Mesendoderm (in vitro differentiated cells): ENCODE results near the gene PTPRA.
A peak's percentile ranks its signal among the peaks of the same experiment; 100 is the strongest.

Experiments used
- DNase-seq: peaks from one replicate; pipeline ENCODE4 v3.0.0; 2013
- H2AK5ac ChIP-seq: 2 replicates; pipeline ENCODE4 v1.6.1; 2013; ENCODE audit warnings: low read length, inconsistent platforms
- H2BK120ac ChIP-seq: 2 replicates; pipeline ENCODE4 v1.6.1; 2013; ENCODE audit warnings: low read depth, mild to moderate bottlenecking, low read length, moderate library complexity, mixed read lengths
- H2BK15ac ChIP-seq: replicated peaks from 2 replicates; pipeline ENCODE4 v1.6.1; 2013; ENCODE audit warnings: low read depth, mild to moderate bottlenecking, moderate library complexity
- H2BK5ac ChIP-seq: 2 replicates; pipeline ENCODE4 v1.6.1; 2013; ENCODE audit warnings: low read length, inconsistent platforms
- H3K18ac ChIP-seq: 2 replicates; pipeline ENCODE4 v1.6.1; 2013; ENCODE audit warnings: mild to moderate bottlenecking, low read length, mixed read lengths
- H3K23ac ChIP-seq: one replicate; pipeline ENCODE4 v1.6.1; 2013; ENCODE audit warnings: low read length
- H3K27ac ChIP-seq: 2 replicates; pipeline ENCODE4 v1.5.1; 2013; ENCODE audit warnings: low read depth, mild to moderate bottlenecking, inconsistent platforms, low read length, moderate library complexity
- H3K27me3 ChIP-seq: 2 replicates; pipeline ENCODE4 v1.6.1; 2013; ENCODE audit warnings: low read length, control low read depth, mild to moderate bottlenecking, inconsistent platforms; ENCODE audit not compliant: insufficient read depth, poor library complexity
- H3K36me3 ChIP-seq: 2 replicates; pipeline ENCODE4 v1.6.1; 2013; ENCODE audit warnings: low read length, inconsistent platforms; ENCODE audit not compliant: control insufficient read depth, insufficient read depth
- H3K4ac ChIP-seq: one replicate; pipeline ENCODE4 v1.6.1; 2013; ENCODE audit warnings: low read depth, mild to moderate bottlenecking, low read length, moderate library complexity
- H3K4me1 ChIP-seq: 2 replicates; pipeline ENCODE4 v1.6.1; 2013; ENCODE audit warnings: low read depth, low read length, inconsistent platforms; ENCODE audit not compliant: control insufficient read depth
- H3K4me2 ChIP-seq: 2 replicates; pipeline ENCODE4 v1.6.1; 2013; ENCODE audit warnings: low read length
- H3K4me3 ChIP-seq: 2 replicates; pipeline ENCODE4 v1.5.1; 2013; ENCODE audit warnings: mild to moderate bottlenecking, low read length
- H3K56ac ChIP-seq: one replicate; pipeline ENCODE4 v1.6.1; 2013; ENCODE audit warnings: low read length
- H3K79me1 ChIP-seq: 2 replicates; pipeline ENCODE4 v1.6.1; 2013; ENCODE audit warnings: low read length, inconsistent platforms
- H3K79me2 ChIP-seq: 2 replicates; pipeline ENCODE4 v1.6.1; 2013; ENCODE audit warnings: mild to moderate bottlenecking, low read length; ENCODE audit not compliant: control insufficient read depth, insufficient read depth
- H3K9ac ChIP-seq: 2 replicates; pipeline ENCODE4 v1.6.1; 2013; ENCODE audit warnings: low read length, inconsistent platforms
- H4K5ac ChIP-seq: one replicate; pipeline ENCODE4 v1.6.1; 2013; ENCODE audit warnings: low read length
- H4K8ac ChIP-seq: one replicate; pipeline ENCODE4 v1.6.1; 2013; ENCODE audit warnings: low read depth, mild to moderate bottlenecking, control low read depth, low read length, moderate library complexity
- WGBS: extraction: QIAGEN DNeasy Blood & Tissue Kit; methylation state at CpG from one replicate; pipeline ENCODE4 v1.1.7; 2013; ENCODE audit warnings: low lambda C conversion rate, missing lambda C conversion rate; ENCODE audit not compliant: insufficient coverage; ENCODE audit errors: extremely low coverage; 5-methylcytosine and 5-hydroxymethylcytosine counted together

Gene PTPRA

DNA sequence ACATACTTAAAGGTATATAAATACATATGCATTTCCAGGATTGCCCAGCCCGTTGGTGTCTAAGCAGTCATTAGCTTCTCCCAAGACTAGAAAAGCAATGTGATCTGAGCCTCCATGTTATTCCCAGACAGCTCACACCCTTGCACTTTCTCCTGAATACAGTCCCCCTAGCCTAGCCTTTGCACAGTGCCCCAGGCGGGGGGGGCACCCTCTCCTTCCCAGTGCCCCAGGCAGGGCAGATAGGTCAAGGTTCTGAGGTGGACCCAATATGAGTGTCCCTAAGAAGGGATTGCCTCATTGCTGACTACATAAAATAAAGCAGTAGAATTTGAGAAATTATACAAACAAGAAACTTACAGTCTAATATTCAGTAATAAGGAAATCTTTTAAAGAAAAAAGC is 154.7 kb downstream of the PTPRA start:
- no peak overlapping the region for H3K27ac ChIP-seq
- H3K23ac ChIP-seq, result no peak overlapping the region
- no peaks in the 10 kb centered on the region for H3K27me3 ChIP-seq
- H2AK5ac ChIP-seq, result no peak overlapping the region
- H3K18ac ChIP-seq, result no peak overlapping the region
- H3K36me3 ChIP-seq, result peaks cover 10% of the 10 kb centered on the region
- H3K4me1 ChIP-seq, result no peaks in the 10 kb centered on the region
- no CpG with 5 or more reads among the region's 2 CpGs for WGBS
- H3K4me2 ChIP-seq, result no peak overlapping the region
- H3K79me2 ChIP-seq, result no peaks in the 10 kb centered on the region
- H4K5ac ChIP-seq, result no peak overlapping the region
- no peaks in the 10 kb centered on the region for H3K79me1 ChIP-seq
- no peak overlapping the region for H4K8ac ChIP-seq
- no peak overlapping the region for H2BK15ac ChIP-seq
- no peak overlapping the region for H3K9ac ChIP-seq
- no peak overlapping the region for H3K4ac ChIP-seq
- H3K56ac ChIP-seq, result no peak overlapping the region
- DNase-seq, result no peak
- no peak overlapping the region for H3K4me3 ChIP-seq
- no peak overlapping the region for H2BK5ac ChIP-seq
- no peak overlapping the region for H2BK120ac ChIP-seq

DNA sequence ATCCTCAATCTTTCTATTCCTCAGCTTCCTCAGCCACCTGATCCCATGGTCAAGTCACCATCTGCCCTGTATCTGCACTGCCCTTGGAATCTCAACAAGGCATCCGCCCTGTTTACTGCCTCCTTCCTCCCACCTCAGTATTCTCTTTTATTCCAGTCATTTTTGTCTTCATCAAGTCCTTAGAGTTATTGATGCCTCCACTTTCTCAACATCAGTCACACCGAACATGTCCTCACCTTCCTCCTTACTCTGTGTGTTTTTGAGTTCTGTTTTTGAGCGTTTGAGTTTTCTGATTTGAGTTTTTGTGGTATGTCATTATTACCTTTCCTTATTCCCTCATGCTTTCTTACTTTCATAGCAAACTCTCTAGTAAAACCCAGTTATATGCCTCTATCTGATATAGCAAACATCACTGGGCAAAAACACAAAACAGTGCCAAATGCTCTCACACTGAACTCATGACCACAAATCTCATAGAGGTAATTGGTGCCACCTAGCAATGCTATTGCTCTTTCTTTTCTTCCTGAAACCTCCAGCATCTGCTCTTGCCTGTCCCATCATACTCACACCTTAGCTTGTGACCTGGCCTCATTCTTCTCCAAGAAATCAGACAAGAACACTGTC is 158.4 kb downstream of the PTPRA start:
- WGBS, result no CpG with 5 or more reads among the region's 3 CpGs
- Histone ChIP-seq H3K79me1 (no peaks in the 10 kb centered on the region), H3K56ac (no peak overlapping the region), H2BK5ac (no peak overlapping the region), H3K23ac (no peak overlapping the region), H3K18ac (no peak overlapping the region), H3K9ac (no peak overlapping the region), H3K4me1 (no peaks in the 10 kb centered on the region), H4K5ac (no peak overlapping the region), H3K4me2 (no peak overlapping the region), H3K4me3 (no peak overlapping the region), H3K27ac (no peak overlapping the region), H4K8ac (no peak overlapping the region), H2BK15ac (no peak overlapping the region), H3K4ac (no peak overlapping the region), H3K36me3 (peaks cover 11% of the 10 kb centered on the region), H3K27me3 (no peaks in the 10 kb centered on the region), H2AK5ac (no peak overlapping the region), H3K79me2 (no peaks in the 10 kb centered on the region), H2BK120ac (no peak overlapping the region)
- no peak for DNase-seq

DNA sequence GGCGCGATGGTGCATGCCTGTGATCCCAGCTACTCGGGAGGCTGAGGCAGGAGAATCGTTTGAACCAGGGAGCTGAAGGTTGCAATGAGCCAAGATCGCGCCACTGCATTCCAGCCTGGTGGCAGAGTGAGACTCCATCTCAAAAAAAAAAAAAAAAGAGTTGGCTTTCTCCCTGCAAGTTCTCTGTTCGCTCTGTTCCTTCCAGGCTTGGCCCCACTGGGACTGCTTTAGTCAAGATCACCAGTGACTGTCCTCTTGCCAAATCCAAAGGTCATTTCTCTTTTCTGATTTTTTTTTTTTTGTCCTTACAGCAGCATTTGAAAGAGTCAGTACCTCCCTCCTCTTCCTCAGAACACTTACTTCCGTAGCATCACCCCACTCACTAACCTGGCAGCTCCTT is 159.3 kb downstream of the PTPRA start:
- H3K4me2 ChIP-seq, result no peak overlapping the region
- H3K79me1 ChIP-seq, result no peaks in the 10 kb centered on the region
- H4K8ac ChIP-seq, result no peak overlapping the region
- H3K23ac ChIP-seq, result no peak overlapping the region
- H2BK5ac ChIP-seq, result no peak overlapping the region
- no peak overlapping the region for H3K27ac ChIP-seq
- peaks cover 8% of the 10 kb centered on the region for H3K36me3 ChIP-seq
- no peak overlapping the region for H2BK120ac ChIP-seq
- no peak overlapping the region for H2BK15ac ChIP-seq
- DNase-seq, result no peak
- no peak overlapping the region for H4K5ac ChIP-seq
- no peak overlapping the region for H3K4ac ChIP-seq
- no peak overlapping the region for H3K4me3 ChIP-seq
- H3K27me3 ChIP-seq, result no peaks in the 10 kb centered on the region
- no peaks in the 10 kb centered on the region for H3K79me2 ChIP-seq
- H3K4me1 ChIP-seq, result no peaks in the 10 kb centered on the region
- no peak overlapping the region for H2AK5ac ChIP-seq
- WGBS, result no CpG with 5 or more reads among the region's 8 CpGs
- no peak overlapping the region for H3K56ac ChIP-seq
- no peak overlapping the region for H3K9ac ChIP-seq
- H3K18ac ChIP-seq, result no peak overlapping the region

DNA sequence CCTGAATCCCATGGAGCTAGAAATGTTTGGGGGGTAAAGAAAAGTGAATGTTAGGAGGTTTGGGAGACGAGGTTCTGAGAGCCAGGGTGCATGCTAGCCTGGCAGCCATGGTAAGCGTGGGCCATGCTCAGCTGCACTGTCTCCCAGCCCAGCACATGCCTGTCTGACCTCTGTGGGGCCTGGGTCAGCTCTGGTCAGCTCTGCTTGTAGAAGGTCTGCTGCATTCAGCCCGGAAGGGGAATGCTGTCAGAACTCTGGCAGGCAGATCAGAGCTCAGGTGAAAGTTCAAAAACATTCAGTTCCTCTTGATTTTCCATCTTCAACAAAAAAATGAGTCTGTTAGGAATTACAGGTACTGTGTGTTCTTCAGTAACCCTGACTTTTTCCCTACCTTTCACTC is 164.4 kb downstream of the PTPRA start:
- no peak for DNase-seq
- peaks cover 2% of the 10 kb centered on the region for H3K4me1 ChIP-seq
- no peak overlapping the region for H3K27ac ChIP-seq
- H3K56ac ChIP-seq, result no peak overlapping the region
- no peaks in the 10 kb centered on the region for H3K27me3 ChIP-seq
- no peak overlapping the region for H4K5ac ChIP-seq
- H3K18ac ChIP-seq, result no peak overlapping the region
- H4K8ac ChIP-seq, result no peak overlapping the region
- no peak overlapping the region for H3K23ac ChIP-seq
- H2BK15ac ChIP-seq, result no peak overlapping the region
- H3K79me2 ChIP-seq, result no peaks in the 10 kb centered on the region
- H2BK120ac ChIP-seq, result no peak overlapping the region
- H3K4me3 ChIP-seq, result no peak overlapping the region
- no peak overlapping the region for H2BK5ac ChIP-seq
- no peaks in the 10 kb centered on the region for H3K79me1 ChIP-seq
- no peak overlapping the region for H3K4me2 ChIP-seq
- H3K9ac ChIP-seq, result no peak overlapping the region
- WGBS, result no CpG with 5 or more reads among the region's 3 CpGs
- peaks cover 5% of the 10 kb centered on the region for H3K36me3 ChIP-seq
- H2AK5ac ChIP-seq, result no peak overlapping the region
- no peak overlapping the region for H3K4ac ChIP-seq

DNA sequence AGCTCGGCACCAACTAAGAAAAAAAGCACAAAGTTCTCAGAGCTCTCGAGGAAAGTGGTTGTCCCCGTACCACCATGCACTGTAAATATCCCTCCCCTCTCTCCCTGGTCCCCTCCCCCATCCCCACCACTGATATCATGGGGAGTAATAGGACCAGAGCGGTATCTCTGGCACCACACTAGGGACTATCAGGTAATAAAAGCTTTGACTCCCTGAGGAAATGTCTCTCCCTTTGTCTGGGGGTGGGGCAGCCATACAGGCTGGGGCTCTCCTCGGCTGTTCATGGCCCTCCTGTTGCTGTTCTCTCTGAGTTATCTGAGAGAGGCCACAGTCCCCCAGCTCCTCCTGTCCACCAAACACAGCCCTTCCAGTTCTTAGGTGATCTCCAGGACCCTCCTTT is 165.2 kb downstream of the PTPRA start:
- H3K56ac ChIP-seq, result peak overlapping the region; percentile 49
- no peak overlapping the region for H2BK15ac ChIP-seq
- H3K27ac ChIP-seq, result peak overlapping the region; percentile 17
- H2BK120ac ChIP-seq, result no peak overlapping the region
- H3K18ac ChIP-seq, result no peak overlapping the region
- H3K4me3 ChIP-seq, result no peak overlapping the region
- no peaks in the 10 kb centered on the region for H3K79me1 ChIP-seq
- no peak overlapping the region for H3K9ac ChIP-seq
- no peak overlapping the region for H4K5ac ChIP-seq
- no peaks in the 10 kb centered on the region for H3K79me2 ChIP-seq
- no peak overlapping the region for H4K8ac ChIP-seq
- H2AK5ac ChIP-seq, result no peak overlapping the region
- no peak overlapping the region for H3K4ac ChIP-seq
- no peaks in the 10 kb centered on the region for H3K27me3 ChIP-seq
- peaks cover 5% of the 10 kb centered on the region for H3K36me3 ChIP-seq
- peak; percentile 42 for DNase-seq
- no peak overlapping the region for H3K23ac ChIP-seq
- WGBS, result no CpG with 5 or more reads among the region's 5 CpGs
- H3K4me1 ChIP-seq, result peaks cover 2% of the 10 kb centered on the region
- no peak overlapping the region for H2BK5ac ChIP-seq
- no peak overlapping the region for H3K4me2 ChIP-seq

DNA sequence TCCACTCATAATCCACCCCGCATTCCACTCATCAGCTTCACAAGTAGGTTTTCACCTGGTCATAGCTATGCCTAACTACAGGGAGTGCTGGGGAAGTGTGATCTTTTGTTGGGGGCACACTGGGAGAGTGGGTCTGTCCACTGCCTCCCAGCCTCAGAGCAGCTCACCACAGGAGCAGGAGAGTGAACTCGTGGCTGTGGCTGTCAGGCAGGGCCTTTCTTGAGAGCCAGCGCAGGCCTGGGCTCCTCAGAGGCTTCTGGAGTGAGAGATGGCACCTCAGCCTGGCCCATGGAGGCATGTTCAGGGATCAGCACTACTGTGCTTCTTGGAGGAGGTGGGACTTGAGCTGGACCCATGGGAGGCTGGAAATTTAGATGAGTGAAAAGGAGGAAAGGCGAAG is 166.1 kb downstream of the PTPRA start:
- Histone ChIP-seq H3K4me1 (peaks cover 2% of the 10 kb centered on the region), H3K36me3 (peaks cover 5% of the 10 kb centered on the region)

More for the DNA sequence above, 166.1 kb downstream of the PTPRA start:
- H3K9ac ChIP-seq, result no peak overlapping the region
- no peak overlapping the region for H2BK120ac ChIP-seq
- H2BK15ac ChIP-seq, result no peak overlapping the region
- WGBS, result no CpG with 5 or more reads among the region's 4 CpGs
- H3K27ac ChIP-seq, result no peak overlapping the region
- H3K4me2 ChIP-seq, result no peak overlapping the region
- no peak overlapping the region for H2AK5ac ChIP-seq
- H3K4me3 ChIP-seq, result no peak overlapping the region
- no peak for DNase-seq
- no peak overlapping the region for H3K56ac ChIP-seq
- H3K4ac ChIP-seq, result no peak overlapping the region
- H4K5ac ChIP-seq, result no peak overlapping the region
- no peaks in the 10 kb centered on the region for H3K79me1 ChIP-seq
- no peak overlapping the region for H4K8ac ChIP-seq
- H2BK5ac ChIP-seq, result no peak overlapping the region
- no peak overlapping the region for H3K18ac ChIP-seq
- no peaks in the 10 kb centered on the region for H3K27me3 ChIP-seq
- no peaks in the 10 kb centered on the region for H3K79me2 ChIP-seq
- H3K23ac ChIP-seq, result no peak overlapping the region
